AG04449 (cell line): ENCODE data around the gene AGAP1.

ENCODE experiments used
- CTCF ChIA-PET: fragments of 350-600 bp; formaldehyde crosslinking; extraction: SDS; loops from one replicate; lab custom pipeline; 2021; ENCODE audit warnings: antibody characterized with exemption; lab: Yijun Ruan, JAX
- POLR2A ChIA-PET: fragments of 400-600, 350-600 bp; formaldehyde crosslinking; extraction: SDS; loops from one replicate; lab custom pipeline; 2020; ENCODE audit warnings: antibody characterized with exemption, inconsistent platforms; lab: Yijun Ruan, JAX
- DNase-seq: peaks from one replicate; pipeline ENCODE4 v3.0.0-alpha.2; 2010; ENCODE audit warnings: low read depth, low spot score
- H3K4me3 ChIP-seq: 2 replicates; pipeline ENCODE4 v1.5.1; 2011; ENCODE audit warnings: low read depth, mild to moderate bottlenecking, control low read depth, low read length
- TF ChIP-seq, protein P1 (sequence below): IDR thresholded peaks from one replicate; pipeline ENCODE4 v1.5.1; 2011; ENCODE audit warnings: mild to moderate bottlenecking, moderate library complexity, low read length, control low read depth, inconsistent platforms; ENCODE audit not compliant: insufficient read depth; ENCODE audit errors: missing control alignments

AGAP1 gene

DNA sequence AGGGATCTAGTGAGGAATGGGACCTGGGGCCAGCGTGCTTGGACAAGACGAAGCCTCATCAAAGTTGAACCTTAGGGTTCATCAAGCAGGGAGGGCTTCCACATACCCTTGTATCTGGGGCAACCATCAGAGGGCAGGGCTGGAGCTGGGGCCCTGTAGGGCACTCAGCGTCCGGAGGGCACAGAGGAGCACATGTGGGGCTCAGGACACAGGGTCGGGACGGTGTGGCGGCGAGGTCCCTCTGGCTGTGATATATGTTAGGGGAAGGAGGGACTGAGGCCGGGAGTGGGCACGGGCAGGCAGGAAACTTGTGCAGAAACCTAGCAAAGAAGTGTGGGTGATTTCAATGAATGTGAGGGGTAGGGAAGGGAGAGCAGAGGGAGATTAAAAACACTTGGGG, 244.0 kb downstream of the AGAP1 start:
- TF ChIP-seq, protein P1, sequence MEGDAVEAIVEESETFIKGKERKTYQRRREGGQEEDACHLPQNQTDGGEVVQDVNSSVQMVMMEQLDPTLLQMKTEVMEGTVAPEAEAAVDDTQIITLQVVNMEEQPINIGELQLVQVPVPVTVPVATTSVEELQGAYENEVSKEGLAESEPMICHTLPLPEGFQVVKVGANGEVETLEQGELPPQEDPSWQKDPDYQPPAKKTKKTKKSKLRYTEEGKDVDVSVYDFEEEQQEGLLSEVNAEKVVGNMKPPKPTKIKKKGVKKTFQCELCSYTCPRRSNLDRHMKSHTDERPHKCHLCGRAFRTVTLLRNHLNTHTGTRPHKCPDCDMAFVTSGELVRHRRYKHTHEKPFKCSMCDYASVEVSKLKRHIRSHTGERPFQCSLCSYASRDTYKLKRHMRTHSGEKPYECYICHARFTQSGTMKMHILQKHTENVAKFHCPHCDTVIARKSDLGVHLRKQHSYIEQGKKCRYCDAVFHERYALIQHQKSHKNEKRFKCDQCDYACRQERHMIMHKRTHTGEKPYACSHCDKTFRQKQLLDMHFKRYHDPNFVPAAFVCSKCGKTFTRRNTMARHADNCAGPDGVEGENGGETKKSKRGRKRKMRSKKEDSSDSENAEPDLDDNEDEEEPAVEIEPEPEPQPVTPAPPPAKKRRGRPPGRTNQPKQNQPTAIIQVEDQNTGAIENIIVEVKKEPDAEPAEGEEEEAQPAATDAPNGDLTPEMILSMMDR: no peak
- DNase-seq: no peak
- POLR2A ChIA-PET: no interaction called here
- H3K4me3 ChIP-seq: no peak overlapping the region
- CTCF ChIA-PET: interaction anchor here (4.8 kb wide), 1 partner anchor 8 kb away, joined by 44 read pairs; no protein-coding TSS in a partner anchor

DNA sequence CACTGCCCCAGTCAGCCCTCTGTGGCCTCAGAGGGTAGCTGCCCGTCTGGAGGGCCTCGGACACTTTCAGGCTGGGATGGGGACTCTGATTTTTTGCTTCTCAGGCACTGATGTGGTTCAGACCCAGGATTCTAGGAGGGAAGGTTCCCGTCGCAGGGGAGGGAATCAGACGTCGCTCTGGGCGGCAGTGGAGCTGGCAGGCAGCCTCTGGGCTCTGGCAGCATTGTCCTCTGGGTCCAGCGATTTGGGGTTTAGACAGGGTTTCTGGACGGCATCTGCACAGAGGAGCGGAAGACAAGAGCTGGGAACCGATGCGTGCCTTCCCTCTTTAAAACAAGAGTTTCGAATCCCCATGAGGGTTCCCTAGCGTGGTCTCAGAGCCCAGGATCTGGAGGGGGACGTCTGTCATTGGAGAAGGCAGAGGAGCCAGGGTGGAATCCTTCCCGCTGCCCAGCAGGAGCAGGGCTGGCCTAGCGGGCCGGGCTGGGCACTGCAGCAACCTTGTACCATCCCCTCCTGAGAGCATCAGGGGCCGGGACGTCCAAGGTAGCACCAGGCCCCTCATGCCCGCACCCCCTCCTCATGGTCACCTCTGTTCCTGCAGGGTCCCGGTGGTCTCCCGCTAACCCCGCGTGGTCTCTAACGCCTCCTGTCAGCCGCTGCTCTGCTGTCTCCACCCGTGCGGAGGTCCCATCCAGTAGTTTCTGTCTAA, 246.0 kb downstream of the AGAP1 start:
- H3K4me3 ChIP-seq: no peak overlapping the region
- CTCF ChIA-PET: interaction anchor here (1.0 to 11.5 kb wide), 4 partner anchors 12 to 605 kb away, joined by 3 to 484 read pairs (median 38); no protein-coding TSS in a partner anchor
- TF ChIP-seq, protein P1: no peak
- DNase-seq: no peak
- POLR2A ChIA-PET: no interaction called here

DNA sequence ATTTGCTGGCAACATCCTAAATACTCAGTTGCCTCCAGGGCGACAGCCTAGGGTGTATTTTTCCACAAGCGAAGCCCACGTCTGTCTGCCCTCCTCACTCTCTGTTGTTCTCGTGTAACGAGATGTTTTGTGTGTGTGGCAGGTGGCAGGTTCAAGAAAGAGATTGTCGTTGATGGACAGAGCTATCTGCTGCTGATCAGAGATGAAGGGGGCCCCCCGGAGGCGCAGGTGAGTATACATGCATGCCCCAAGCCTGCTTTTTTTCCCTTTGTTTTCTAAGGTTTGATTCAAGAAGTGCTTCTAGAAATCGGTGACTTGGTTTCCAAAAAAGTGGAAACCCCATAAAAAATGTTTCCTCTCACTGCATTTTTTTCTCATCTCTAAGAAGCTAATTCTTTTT, 247.0 kb downstream of the AGAP1 start:
- no peak for DNase-seq
- CTCF ChIA-PET: interaction anchor here (0.8 to 11.5 kb wide), 4 partner anchors 13 to 606 kb away, joined by 3 to 484 read pairs (median 38); no protein-coding TSS in a partner anchor

DNA sequence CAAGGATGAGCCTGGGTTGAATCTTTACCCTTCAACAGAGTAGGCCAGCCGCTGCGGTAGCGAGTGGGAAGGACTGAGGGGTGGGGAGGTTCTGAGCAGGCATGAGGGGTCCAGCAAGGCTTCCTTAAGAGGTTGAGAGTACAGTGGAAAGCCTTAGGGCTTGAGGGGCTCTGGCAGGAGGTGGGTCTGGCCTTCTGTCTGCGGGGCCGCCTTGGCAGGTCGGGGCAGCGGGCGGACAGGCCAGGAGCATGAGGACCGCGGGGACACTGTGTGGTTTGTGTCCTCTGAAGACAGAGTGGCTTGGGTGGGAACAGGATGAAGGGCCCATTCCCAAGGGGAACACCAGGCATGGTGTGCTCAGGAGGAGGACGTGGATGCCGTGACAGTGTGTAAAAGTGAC, 250.3 kb downstream of the AGAP1 start:
- no peak overlapping the region for H3K4me3 ChIP-seq
- DNase-seq: no peak
- CTCF ChIA-PET: interaction anchor here (1.8 to 11.5 kb wide), 4 partner anchors 10 to 609 kb away, joined by 5 to 484 read pairs (median 56); no protein-coding TSS in a partner anchor
- POLR2A ChIA-PET: no interaction called here
- TF ChIP-seq, protein P1: no peak

More for the DNA sequence above, 247.0 kb downstream of the AGAP1 start:
- H3K4me3 ChIP-seq: no peak overlapping the region
- POLR2A ChIA-PET: no interaction called here
- TF ChIP-seq, protein P1: no peak

DNA sequence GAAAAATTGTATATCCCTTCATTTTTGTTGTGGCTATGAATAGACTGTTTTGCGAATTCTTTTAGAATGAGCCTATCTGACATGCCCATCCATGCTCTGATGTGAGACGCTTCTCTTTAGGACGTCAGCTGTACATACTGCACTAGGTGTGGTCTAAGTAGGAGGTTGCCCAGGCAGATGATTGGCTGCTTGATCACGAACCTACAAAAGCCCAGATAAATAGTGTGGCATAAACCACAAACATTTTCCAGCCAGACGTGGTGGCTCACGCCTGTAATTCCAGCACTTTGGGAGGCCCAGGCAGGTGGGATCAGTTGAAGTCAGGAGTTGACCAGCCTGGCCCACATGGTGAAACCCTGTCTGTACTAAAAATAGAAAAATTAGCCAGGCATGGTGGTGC, 251.8 kb downstream of the AGAP1 start:
- ChIA-PET POLR2A (no interaction called here), CTCF (interaction anchor here (0.6 to 11.5 kb wide), 67 partner anchors 8 to 1189 kb away, joined by 3 to 484 read pairs (median 5); no protein-coding TSS in a partner anchor)
- no peak overlapping the region for H3K4me3 ChIP-seq
- TF ChIP-seq, protein P1: no peak
- DNase-seq: peak; percentile 7

DNA sequence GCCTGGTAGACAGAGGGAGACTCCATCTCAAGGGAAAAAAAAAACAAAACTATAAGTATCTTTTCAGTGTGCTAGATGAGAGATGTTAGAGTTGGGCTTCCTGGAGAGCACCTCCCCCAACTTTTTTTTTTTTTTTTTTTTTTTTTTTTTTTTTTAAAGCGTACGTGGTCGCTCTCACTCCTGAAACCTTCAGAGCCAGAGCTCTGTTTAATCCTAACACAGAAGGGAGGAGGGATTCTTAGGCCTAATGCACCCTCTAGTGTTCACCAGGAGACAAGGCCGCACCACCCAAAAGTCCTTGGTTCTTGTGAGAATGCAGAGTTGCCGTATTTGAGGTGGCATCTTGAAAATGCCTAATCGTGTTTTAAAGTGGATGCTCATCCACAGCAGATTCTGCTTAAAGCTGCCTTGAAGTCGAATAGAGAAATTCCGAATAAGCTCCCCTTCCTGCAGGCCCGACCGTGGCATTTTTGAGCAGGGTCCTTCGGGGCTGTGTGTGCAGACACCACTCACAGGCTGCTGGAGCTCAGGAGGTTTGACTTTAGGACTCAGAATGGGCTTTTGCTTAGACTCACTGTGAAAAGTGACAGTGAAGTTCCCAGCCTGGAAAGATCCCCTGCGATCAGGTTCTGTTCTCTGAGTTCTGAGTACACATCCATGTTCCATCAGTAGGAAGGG, 252.6 kb downstream of the AGAP1 start:
- TF ChIP-seq, protein P1: peak; percentile 84
- DNase-seq: peak; percentile 63
- no peak overlapping the region for H3K4me3 ChIP-seq
- ChIA-PET CTCF (interaction anchor here (0.6 to 11.5 kb wide), 74 partner anchors 8 to 1190 kb away, joined by 3 to 484 read pairs (median 4); no protein-coding TSS in a partner anchor), POLR2A (no interaction called here)
